HEK293 (cell line): Measurements from ENCODE around the gene VIPR2.

ENCODE experiments used
- CTCF ChIA-PET: fragments of 350-600 bp; formaldehyde crosslinking; extraction: SDS; loops from one replicate; lab custom pipeline; 2021; ENCODE audit warnings: antibody characterized with exemption; lab: Yijun Ruan, JAX
- POLR2A ChIA-PET: fragments of 300-600 bp; formaldehyde crosslinking; extraction: SDS; loops from one replicate; lab custom pipeline; 2020; ENCODE audit warnings: antibody characterized with exemption, inconsistent platforms; lab: Yijun Ruan, JAX
- H3K27ac ChIP-seq: fragments of 200-500 bp; sonication (Bioruptor generic); 2 replicates; pipeline ENCODE4 v1.5.1; 2014; ENCODE audit warnings: low read depth, low read length, control low read depth, inconsistent platforms; ENCODE audit errors: extremely low read depth
- H3K36me3 ChIP-seq, 2 experiments: fragments of 200-500 bp in 1 of 2; sonication (Bioruptor generic) in 1 of 2; 1 replicate in 1 of 2; 2 replicates in 1 of 2; pipeline ENCODE4 v1.5.1; 2014 to 2017; ENCODE audit warnings: inconsistent platforms in 2 of 2, low read length in 2 of 2; ENCODE audit not compliant: control insufficient read depth in 2 of 2, insufficient read depth in 1 of 2
- H3K4me1 ChIP-seq: fragments of 200-500 bp; sonication (Bioruptor generic); 2 replicates; pipeline ENCODE4 v1.5.1; 2014; ENCODE audit warnings: mild to moderate bottlenecking, low read length, inconsistent platforms; ENCODE audit not compliant: control insufficient read depth, insufficient read depth
- H3K4me3 ChIP-seq: 2 replicates; pipeline ENCODE4 v1.5.1; 2011; ENCODE audit warnings: low read depth, mild to moderate bottlenecking, control low read depth, low read length, moderate library complexity
- H3K9me3 ChIP-seq: fragments of 200-500 bp; sonication (Bioruptor generic); 2 replicates; pipeline ENCODE4 v1.5.1; 2014; ENCODE audit warnings: low read depth, low read length, inconsistent platforms; ENCODE audit not compliant: control insufficient read depth, insufficient read depth
- HOXC10 ChIP-seq: sonication (generic); formaldehyde crosslinking; IDR thresholded peaks from 2 replicates; pipeline ENCODE4 v1.8.1; 2023; ENCODE audit warnings: mild to moderate bottlenecking, missing genetic modification reagents
- TRIM28 ChIP-seq: IDR thresholded peaks from 2 replicates; pipeline ENCODE4 v1.6.1; 2011; ENCODE audit warnings: low read length, control low read depth, borderline replicate concordance
- YY2 ChIP-seq: fragments of 450-650 bp; formaldehyde crosslinking; IDR thresholded peaks from 2 replicates; pipeline ENCODE4 v1.5.1; 2016; ENCODE audit warnings: missing biosample characterization, missing genetic modification characterization
- ZFP3 ChIP-seq: fragments of 450-650 bp; formaldehyde crosslinking; IDR thresholded peaks from 2 replicates; pipeline ENCODE4 v1.5.1; 2016; ENCODE audit warnings: low read depth, missing biosample characterization, missing genetic modification characterization
- ZNF140 ChIP-seq: fragments of 450-650 bp; formaldehyde crosslinking; IDR thresholded peaks from 2 replicates; pipeline ENCODE4 v1.5.1; 2016; ENCODE audit warnings: missing biosample characterization, missing genetic modification characterization
- ZNF19 ChIP-seq: fragments of 450-650 bp; formaldehyde crosslinking; IDR thresholded peaks from 2 replicates; pipeline ENCODE4; 2016; ENCODE audit warnings: missing biosample characterization, missing genetic modification characterization, low read depth
- ZNF248 ChIP-seq: fragments of 450-650 bp; formaldehyde crosslinking; IDR thresholded peaks from 2 replicates; pipeline ENCODE4 v1.5.1; 2017; ENCODE audit warnings: missing biosample characterization, missing genetic modification characterization
- ZNF354C ChIP-seq: fragments of 450-650 bp; formaldehyde crosslinking; IDR thresholded peaks from 2 replicates; pipeline ENCODE4 v1.5.1; 2016; ENCODE audit warnings: missing biosample characterization, missing genetic modification characterization, low read depth, borderline replicate concordance
- ZNF529 ChIP-seq: fragments of 450-650 bp; formaldehyde crosslinking; IDR thresholded peaks from 2 replicates; pipeline ENCODE4 v1.5.1; 2017; ENCODE audit warnings: missing genetic modification characterization, missing biosample characterization; ENCODE audit not compliant: insufficient replicate concordance
- ZNF596 ChIP-seq: fragments of 450-650 bp; IDR thresholded peaks from 2 replicates; pipeline ENCODE4 v1.5.0; 2018; ENCODE audit warnings: missing biosample characterization, mild to moderate bottlenecking, missing genetic modification characterization, moderate library complexity
- ZNF707 ChIP-seq: fragments of 450-650 bp; formaldehyde crosslinking; IDR thresholded peaks from 2 replicates; pipeline ENCODE4 v1.5.1; 2016; ENCODE audit warnings: missing biosample characterization, missing genetic modification characterization
- ZNF791 ChIP-seq: fragments of 450-650 bp; formaldehyde crosslinking; IDR thresholded peaks from 2 replicates; pipeline ENCODE4 v1.5.1; 2016; ENCODE audit warnings: missing biosample characterization, missing genetic modification characterization
- ZNF837 ChIP-seq: fragments of 450-650 bp; formaldehyde crosslinking; IDR thresholded peaks from 2 replicates; pipeline ENCODE4 v1.5.1; 2016; ENCODE audit warnings: missing biosample characterization, missing genetic modification characterization
- TF ChIP-seq, protein P1 (sequence below): fragments of 450-650 bp; formaldehyde crosslinking; IDR thresholded peaks from 2 replicates; pipeline ENCODE4 v1.5.1; 2017; ENCODE audit warnings: missing biosample characterization, mild to moderate bottlenecking, missing genetic modification characterization, moderate library complexity
- TF ChIP-seq, protein P2 (sequence below): fragments of 450-650 bp; formaldehyde crosslinking; IDR thresholded peaks from 2 replicates; pipeline ENCODE4 v1.5.1; 2016; ENCODE audit warnings: missing biosample characterization, missing genetic modification characterization
- TF ChIP-seq, protein P3 (sequence below): fragments of 450-650 bp; formaldehyde crosslinking; conservative IDR thresholded peaks from 2 replicates; pipeline ENCODE4 v1.5.1; 2016; ENCODE audit warnings: low read depth, missing biosample characterization, missing genetic modification characterization

Gene VIPR2

DNA sequence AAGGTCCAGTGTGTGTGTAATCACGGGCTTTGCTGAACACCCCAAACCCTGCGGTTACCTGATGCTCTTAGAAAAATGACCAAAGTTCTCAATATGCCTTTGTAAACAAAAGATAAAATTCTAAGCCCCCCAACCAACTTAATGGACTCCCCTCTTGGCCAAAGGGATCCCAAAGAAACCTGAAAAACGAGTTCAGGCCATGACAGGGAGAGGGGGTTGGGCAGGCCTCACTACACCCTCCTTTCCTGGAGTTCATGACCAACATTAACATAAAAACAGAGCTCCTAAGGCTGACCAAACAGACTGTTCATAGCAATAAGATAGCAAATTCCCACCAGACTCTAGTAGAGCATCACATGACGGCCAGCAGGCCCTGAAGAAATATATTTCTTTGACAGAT lies 3.0 kb upstream of the VIPR2 start (continued):
- no peak for TF ChIP-seq ZNF707 (tag by site-specific recombination)
- TF ChIP-seq, protein P1, sequence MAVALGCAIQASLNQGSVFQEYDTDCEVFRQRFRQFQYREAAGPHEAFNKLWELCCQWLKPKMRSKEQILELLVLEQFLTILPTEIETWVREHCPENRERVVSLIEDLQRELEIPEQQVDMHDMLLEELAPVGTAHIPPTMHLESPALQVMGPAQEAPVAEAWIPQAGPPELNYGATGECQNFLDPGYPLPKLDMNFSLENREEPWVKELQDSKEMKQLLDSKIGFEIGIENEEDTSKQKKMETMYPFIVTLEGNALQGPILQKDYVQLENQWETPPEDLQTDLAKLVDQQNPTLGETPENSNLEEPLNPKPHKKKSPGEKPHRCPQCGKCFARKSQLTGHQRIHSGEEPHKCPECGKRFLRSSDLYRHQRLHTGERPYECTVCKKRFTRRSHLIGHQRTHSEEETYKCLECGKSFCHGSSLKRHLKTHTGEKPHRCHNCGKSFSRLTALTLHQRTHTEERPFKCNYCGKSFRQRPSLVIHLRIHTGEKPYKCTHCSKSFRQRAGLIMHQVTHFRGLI, result no peak
- TF ChIP-seq HOXC10 (CRISPR knock-in tag), result no peak
- no peak for TF ChIP-seq ZNF791 (tag by site-specific recombination)
- no peak for TF ChIP-seq ZNF354C (tag by site-specific recombination)
- TF ChIP-seq, all 188 proteins: peak for 0

DNA sequence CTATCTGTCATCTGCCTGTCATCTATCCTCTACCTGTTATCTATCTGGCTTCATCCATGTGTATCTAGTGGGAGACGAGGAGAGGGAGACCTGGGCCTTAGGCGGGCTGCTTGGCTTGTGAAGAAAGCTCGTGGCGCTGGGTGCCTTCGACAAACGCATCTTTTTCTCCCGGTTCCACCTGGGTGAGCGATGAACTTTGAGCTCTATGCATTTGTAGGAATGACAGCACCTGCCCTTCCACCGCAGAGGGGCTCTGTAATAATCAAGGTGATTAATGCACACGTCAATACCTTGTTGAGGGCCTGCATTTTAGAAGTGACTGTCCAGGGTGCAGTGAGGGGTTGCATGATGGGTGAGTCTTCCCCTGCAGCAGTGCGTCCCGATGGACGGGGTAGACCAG lies 2.6 kb upstream of the VIPR2 start:
- Histone ChIP-seq H3K36me3 (no peaks in the 10 kb centered on the region), H3K27ac (no peak overlapping the region), H3K9me3 (no peaks in the 10 kb centered on the region), H3K4me3 (no peak overlapping the region), H3K4me1 (no peaks in the 10 kb centered on the region)
- POLR2A ChIA-PET, result no interaction called here
- TF ChIP-seq, protein P2, sequence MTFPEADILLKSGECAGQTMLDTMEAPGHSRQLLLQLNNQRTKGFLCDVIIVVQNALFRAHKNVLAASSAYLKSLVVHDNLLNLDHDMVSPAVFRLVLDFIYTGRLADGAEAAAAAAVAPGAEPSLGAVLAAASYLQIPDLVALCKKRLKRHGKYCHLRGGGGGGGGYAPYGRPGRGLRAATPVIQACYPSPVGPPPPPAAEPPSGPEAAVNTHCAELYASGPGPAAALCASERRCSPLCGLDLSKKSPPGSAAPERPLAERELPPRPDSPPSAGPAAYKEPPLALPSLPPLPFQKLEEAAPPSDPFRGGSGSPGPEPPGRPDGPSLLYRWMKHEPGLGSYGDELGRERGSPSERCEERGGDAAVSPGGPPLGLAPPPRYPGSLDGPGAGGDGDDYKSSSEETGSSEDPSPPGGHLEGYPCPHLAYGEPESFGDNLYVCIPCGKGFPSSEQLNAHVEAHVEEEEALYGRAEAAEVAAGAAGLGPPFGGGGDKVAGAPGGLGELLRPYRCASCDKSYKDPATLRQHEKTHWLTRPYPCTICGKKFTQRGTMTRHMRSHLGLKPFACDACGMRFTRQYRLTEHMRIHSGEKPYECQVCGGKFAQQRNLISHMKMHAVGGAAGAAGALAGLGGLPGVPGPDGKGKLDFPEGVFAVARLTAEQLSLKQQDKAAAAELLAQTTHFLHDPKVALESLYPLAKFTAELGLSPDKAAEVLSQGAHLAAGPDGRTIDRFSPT, result no peak
- TF ChIP-seq ZFP3 (tag by site-specific recombination), result no peak
- TF ChIP-seq YY2, result no peak
- no peak for TF ChIP-seq ZNF248 (tag by site-specific recombination)
- TF ChIP-seq ZNF140 (tag by site-specific recombination), result no peak
- no peak for TF ChIP-seq ZNF529
- no peak for TF ChIP-seq ZNF837 (tag by site-specific recombination)
- TF ChIP-seq ZNF596 (tag by site-specific recombination), result no peak
- no peak for TF ChIP-seq TRIM28
- TF ChIP-seq, protein P1, result no peak
- TF ChIP-seq ZNF19 (tag by site-specific recombination), result no peak
- TF ChIP-seq, protein P3, sequence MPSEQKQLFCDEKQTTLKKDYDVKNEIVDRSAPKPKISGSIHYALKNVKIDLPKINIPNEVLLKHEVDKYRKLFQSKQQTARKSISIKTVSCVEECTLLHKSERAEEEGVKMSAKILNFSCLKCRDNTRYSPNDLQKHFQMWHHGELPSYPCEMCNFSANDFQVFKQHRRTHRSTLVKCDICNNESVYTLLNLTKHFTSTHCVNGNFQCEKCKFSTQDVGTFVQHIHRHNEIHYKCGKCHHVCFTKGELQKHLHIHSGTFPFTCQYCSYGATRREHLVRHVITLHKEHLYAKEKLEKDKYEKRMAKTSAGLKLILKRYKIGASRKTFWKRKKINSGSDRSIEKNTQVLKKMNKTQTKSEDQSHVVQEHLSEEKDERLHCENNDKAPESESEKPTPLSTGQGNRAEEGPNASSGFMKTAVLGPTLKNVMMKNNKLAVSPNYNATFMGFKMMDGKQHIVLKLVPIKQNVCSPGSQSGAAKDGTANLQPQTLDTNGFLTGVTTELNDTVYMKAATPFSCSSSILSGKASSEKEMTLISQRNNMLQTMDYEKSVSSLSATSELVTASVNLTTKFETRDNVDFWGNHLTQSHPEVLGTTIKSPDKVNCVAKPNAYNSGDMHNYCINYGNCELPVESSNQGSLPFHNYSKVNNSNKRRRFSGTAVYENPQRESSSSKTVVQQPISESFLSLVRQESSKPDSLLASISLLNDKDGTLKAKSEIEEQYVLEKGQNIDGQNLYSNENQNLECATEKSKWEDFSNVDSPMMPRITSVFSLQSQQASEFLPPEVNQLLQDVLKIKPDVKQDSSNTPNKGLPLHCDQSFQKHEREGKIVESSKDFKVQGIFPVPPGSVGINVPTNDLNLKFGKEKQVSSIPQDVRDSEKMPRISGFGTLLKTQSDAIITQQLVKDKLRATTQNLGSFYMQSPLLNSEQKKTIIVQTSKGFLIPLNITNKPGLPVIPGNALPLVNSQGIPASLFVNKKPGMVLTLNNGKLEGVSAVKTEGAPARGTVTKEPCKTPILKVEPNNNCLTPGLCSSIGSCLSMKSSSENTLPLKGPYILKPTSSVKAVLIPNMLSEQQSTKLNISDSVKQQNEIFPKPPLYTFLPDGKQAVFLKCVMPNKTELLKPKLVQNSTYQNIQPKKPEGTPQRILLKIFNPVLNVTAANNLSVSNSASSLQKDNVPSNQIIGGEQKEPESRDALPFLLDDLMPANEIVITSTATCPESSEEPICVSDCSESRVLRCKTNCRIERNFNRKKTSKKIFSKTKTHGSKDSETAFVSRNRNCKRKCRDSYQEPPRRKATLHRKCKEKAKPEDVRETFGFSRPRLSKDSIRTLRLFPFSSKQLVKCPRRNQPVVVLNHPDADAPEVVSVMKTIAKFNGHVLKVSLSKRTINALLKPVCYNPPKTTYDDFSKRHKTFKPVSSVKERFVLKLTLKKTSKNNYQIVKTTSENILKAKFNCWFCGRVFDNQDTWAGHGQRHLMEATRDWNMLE (tag by site-specific recombination), result no peak
- CTCF ChIA-PET, result no interaction called here
